Left renal pelvis (tissue), 4 donors: ENCODE data around the gene EPHA8. TPM values are rescaled to one million over a fixed set of nuclear protein-coding genes. Genes with fewer than 3 reads are reported as not detected.

Experiments
- DNase-seq, 4 donors: peaks; one replicate each; pipeline ENCODE4 v3.0.0-alpha.2; 2013; ENCODE audit warnings: low read depth in 4 of 4, low spot score in 3 of 4
- polyA plus RNA-seq, 4 donors: library from polyadenylated mRNA; unstranded; fragments of 120-200 nt; gene quantifications; one replicate each; pipeline ENCODE4 v1.2.1, GENCODE V29; 2013; ENCODE audit not compliant: insufficient read length in 4 of 4

The EPHA8 gene
- 1 to 10 TPM in 3 of 4 donors, not detected in 1; 1.2 to 2.0 (median 1.6) TPM for polyA plus RNA-seq

DNA sequence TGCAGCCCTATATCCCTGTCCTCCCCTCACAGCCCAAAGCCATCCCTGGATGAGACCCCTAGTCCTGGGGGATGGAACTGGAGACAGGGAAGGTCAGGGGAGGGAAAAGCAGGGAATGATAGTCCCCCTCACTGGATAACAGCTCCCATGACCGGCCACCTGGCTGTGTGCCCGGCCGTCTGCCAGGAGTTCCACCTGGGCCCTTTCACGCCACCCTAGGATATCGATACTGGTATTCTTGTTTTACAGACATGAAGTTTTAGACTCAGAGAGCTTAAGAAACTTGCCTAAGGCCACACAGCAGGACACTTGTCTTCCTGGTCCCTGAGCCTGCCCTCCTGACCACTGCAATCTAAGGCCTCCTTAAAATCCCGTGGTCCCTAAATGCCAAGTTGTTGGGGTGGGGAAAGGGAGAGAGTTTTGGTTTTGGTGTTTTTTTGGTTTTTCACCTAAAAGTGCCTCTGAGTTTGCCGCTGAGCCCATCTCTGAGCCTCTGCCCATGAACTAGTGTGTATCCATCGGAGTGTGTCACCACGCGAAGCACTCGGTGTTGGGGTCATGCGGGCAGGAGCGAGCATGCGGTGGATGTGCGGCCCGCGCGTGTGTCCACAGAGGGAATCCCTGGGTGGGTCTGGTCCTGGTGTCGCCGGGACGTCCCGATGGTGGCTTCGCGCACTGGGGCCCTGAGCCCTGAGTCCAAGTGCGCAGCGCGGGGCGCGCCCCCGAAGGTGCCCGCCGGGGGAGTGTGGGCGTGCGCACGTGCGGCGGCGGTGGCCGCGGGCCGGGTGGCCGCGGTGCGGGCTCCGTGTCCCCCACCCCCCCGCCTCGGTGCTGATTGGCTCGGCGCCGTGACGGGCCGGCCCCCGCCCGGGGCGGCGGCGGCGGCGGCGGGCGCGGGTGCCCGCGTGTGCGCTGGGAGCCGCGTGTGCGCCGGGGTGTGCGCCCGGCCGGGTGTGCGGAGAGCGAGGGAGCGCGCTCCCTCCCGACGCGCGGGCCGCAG is at the start of gene EPHA8:
TSS of gene EPHA8 (plus strand) at position 906 of the 1,000 bp plus-strand sequence. CDS start 147 bp downstream, outside the sequence.
- DNase-seq: no peak

- no peak for DNase-seq
Observed at GRCh38 chr1:22516906-22517571, 46.2 kb upstream of the EPHA8 start.

GRCh38 chr1:22517956-22518355 is 45.3 kb upstream of the EPHA8 start:
- no peak for DNase-seq

GRCh38 chr1:22518379-22518778 is 44.9 kb upstream of the EPHA8 start:
- DNase-seq: no peak

- DNase-seq: no peak
Observed at GRCh38 chr1:22520871-22521270, 42.4 kb upstream of the EPHA8 start.

- DNase-seq: no peak
Observed at GRCh38 chr1:22521692-22522091, 41.6 kb upstream of the EPHA8 start.

GRCh38 chr1:22522221-22522743 is 41.0 kb upstream of the EPHA8 start:
- DNase-seq: no peak

DNA sequence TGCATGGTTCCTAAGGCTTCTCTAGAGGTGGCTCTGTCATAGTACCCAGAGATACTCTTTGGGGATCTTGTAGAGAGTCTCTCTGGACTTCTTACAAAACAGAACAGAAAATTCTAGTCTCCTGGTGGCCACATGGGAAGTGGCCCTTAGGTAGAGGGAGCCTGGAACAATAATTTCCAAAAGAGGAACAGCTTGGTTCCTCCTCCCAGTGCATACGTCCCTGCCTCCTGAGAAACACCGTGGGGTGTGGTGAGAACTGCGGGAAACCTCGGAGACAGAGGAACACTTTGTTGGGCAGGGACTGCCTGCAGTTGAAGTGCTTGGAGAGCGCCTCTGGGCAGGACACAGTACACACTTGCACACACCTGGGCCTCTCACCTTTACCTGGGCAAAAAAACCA is 38.8 kb upstream of the EPHA8 start:
- DNase-seq: no peak

DNA sequence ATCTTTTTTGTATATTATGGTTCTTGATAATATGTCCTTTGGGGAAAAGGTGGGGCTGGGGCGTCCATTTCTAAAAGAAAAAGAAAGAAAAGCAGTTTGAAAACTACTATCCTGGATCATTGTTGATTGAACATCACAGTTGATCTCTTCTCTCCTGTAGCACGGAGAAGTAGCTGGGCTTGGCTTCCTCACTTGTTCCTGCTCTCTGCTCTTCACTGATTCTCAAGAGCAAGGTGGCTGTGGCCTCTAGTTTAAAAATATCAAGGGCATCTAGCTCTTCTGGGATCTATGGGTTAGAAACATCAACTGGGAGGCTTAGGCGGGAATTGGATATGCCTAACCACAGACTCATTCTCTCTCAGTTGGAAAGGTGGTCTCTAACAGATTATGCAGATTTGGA is 38.1 kb upstream of the EPHA8 start:
- DNase-seq: no peak

DNA sequence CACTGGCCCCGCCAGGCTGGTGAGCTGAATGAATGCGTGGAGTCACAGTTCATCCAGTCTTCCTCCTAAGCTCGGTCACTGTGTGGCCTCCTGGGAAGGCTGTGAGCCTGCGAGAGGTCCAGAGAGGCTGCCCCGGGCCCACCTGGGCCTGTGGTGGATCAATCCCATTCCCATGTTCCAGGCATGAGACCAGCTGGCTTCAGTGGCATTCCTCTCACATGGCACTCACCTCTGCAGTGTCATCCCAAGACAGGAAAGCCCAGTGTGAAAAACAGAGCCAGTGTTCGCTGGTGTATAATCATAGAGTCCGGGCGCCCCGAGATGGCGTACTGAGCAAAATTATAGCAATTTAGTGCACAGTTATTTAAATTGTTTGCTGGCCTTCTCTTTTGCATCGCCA is 37.6 kb upstream of the EPHA8 start:
- DNase-seq: no peak

DNA sequence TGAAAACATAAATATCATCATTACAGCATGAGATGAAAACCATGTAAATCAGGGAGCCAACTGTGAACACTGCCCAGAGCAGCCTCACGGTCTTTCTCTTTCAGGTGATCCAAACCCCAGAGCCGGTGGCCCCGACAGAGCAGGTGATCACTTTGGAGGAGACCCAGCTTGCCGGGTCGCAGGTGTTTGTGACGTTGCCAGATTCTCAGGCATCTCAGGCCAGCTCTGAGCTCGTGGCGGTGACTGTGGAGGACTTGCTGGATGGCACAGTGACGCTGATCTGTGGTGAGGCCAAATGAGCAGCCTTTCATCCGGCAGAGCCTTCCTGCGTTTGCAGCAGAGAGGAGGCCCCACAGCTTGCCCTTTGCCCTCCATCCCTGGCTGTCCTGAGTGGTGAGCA is 37.2 kb upstream of the EPHA8 start:
- DNase-seq: no peak

DNA sequence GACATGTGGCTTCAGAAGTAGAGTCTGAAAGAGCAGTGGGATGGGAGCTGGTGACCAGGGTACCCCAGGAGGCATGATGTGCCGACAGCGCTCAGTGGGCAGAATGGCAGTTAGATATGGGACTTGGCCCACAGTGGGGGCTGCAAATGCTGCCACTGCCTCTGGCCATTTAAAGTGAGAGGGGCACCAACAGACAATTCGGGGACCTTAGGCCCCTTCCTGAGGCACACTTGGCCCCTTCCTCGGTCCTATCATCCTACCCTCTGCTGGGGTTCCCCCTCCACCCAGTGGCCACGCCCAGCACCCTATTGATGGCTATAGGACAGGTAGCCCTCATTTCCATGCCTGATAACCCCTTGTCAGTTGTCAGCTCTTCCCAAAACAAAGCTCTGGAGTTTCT is 36.6 kb upstream of the EPHA8 start:
- DNase-seq: no peak

- no peak for DNase-seq
Observed at GRCh38 chr1:22527122-22527521, 36.2 kb upstream of the EPHA8 start.

GRCh38 chr1:22527555-22528296 is 35.6 kb upstream of the EPHA8 start:
- DNase-seq: peak in 3 of 4 donors; percentile 10

DNA sequence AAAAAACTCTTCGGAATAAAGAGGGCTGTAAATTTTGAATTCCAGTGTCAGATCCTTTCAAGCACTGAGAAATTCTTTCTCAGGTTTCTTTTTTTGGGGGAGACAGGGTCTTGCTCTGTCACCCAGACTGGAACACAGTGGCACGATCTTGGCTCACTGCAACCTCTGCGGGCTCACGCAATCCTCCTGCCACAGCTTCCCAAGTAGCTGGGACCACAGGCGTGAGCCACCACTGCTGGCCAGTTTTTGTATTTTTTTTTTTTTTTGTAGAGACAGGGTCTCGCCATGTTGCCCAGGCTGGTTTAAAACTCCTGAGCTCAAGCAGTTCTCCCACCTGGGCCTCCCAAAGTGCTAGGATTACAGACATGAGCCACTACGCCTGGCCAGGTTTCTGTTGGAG is 34.8 kb upstream of the EPHA8 start:
- DNase-seq: no peak

DNA sequence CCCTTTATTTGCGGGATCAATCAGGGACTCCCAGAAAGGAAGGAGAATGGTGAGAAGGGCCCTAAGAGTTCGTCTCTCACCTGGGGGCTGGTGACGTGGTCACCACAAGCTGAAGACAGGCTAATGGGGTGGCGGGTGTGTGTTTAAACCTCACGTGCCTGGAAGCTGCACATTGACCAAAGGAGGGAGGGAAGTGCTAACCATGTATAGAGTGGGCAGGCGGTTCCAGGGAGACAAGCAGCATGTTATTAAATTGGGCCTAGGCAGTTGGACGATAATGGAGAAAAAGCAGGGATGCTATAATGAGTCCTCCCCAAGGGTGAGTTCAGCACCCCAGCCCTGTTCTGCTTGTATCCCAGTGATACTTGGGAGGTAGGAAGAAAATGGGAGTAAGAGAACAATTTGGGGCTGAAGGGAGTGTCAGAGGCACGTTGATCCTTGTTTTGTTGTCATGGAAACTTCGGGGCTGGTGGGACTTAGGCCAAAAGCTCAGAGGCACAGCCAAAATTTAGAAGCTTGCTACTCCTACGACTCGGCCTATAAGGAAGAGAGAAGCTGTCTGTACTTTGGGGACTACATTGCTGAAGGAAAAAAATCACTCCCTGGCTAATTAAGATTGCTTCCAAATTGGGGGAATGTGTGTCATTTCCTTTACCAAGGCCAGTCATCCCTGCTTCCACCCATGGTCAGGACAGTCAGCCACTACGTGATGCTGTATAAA is 33.2 kb upstream of the EPHA8 start:
- peak in 3 of 4 donors; percentile 12 to 46 (median 39) for DNase-seq

DNA sequence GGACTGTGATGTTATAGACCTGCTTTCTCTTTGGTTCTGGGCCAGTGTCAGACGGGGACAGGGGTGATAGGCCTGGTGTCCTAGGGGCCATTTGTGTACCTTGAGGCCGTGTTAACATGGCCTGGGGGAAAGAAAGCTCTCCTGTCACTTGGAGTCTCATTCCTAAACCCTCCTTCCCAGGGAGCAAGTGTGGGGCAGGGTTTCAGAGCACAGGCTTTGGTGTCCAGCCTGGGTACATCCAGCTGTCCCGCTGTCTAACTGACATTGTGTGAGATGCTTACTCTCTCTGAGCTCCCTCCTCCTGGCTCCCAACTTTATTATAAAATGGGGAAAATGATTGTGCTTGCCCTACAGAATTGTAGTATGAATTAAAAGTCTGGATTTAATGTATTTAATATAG is 32.6 kb upstream of the EPHA8 start:
- DNase-seq: no peak

GRCh38 chr1:22531251-22531650 is 32.0 kb upstream of the EPHA8 start:
- no peak for DNase-seq

GRCh38 chr1:22533244-22533895 is 29.9 kb upstream of the EPHA8 start:
- no peak for DNase-seq

GRCh38 chr1:22534951-22535350 is 28.3 kb upstream of the EPHA8 start:
- no peak for DNase-seq
